Left renal pelvis (tissue), 4 donors: ENCODE results near the gene ICAM3. TPM values are rescaled to one million over a fixed set of nuclear protein-coding genes. Genes with fewer than 3 reads are reported as not detected.
"Not testable (repeated sequence)": the region's sequence is repeated elsewhere in the genome, so short reads cannot be mapped to it uniquely, and the experiment has no call there.

ENCODE experiments used
- DNase-seq, 4 donors: peaks; one replicate each; pipeline ENCODE4 v3.0.0-alpha.2; 2013; ENCODE audit warnings: low read depth in 4 of 4, low spot score in 3 of 4
- polyA plus RNA-seq, 4 donors: library from polyadenylated mRNA; unstranded; fragments of 120-200 nt; gene quantifications; one replicate each; pipeline ENCODE4 v1.2.1, GENCODE V29; 2013; ENCODE audit not compliant: insufficient read length in 4 of 4

Gene ICAM3
- polyA plus RNA-seq, 4 donors: 6.6 to 9.4 (median 9.0) TPM

GRCh38 chr19:10352764-10353671 lies 13.6 kb upstream of the ICAM3 start:
- DNase-seq: peak in 3 of 4 donors; percentile 51 to 75 (median 65)

GRCh38 chr19:10346509-10346908 lies 7.1 kb upstream of the ICAM3 start:
- DNase-seq: no peak

- DNase-seq: no peak
These were observed 5.4 kb upstream of the ICAM3 start for GRCh38 chr19:10344780-10345179.

- DNase-seq: no peak
These were observed 4.1 kb upstream of the ICAM3 start for GRCh38 chr19:10343495-10343894.

GRCh38 chr19:10339977-10340376 lies 553 bp upstream of the ICAM3 start:
- no peak for DNase-seq

GRCh38 chr19:10338940-10339339 lies 484 bp downstream of the ICAM3 start:
- no peak for DNase-seq

GRCh38 chr19:10336725-10337124 lies 2.7 kb downstream of the ICAM3 start:
- not testable (repeated sequence) for DNase-seq

- DNase-seq: no peak
These were observed 4.0 kb downstream of the ICAM3 start for GRCh38 chr19:10335352-10335985.

GRCh38 chr19:10334588-10335351 lies 4.7 kb downstream of the ICAM3 start:
- DNase-seq: peak in 3 of 4 donors; percentile 70 to 82 (median 77)

- DNase-seq: no peak
These were observed 5.5 kb downstream of the ICAM3 start for GRCh38 chr19:10333758-10334587.

GRCh38 chr19:10332965-10333757 lies 6.3 kb downstream of the ICAM3 start, which contains the start of gene RAVER1:
Gene RAVER1, minus strand, starts transcription at chr19:10333529. Its CDS starts 22 bp downstream, at chr19:10333507.
- DNase-seq: peak; percentile 89 to 94 (median 92)

GRCh38 chr19:10332158-10332964 lies 7.1 kb downstream of the ICAM3 start:
- DNase-seq: no peak

GRCh38 chr19:10329555-10329954 lies 9.9 kb downstream of the ICAM3 start:
- DNase-seq: no peak

- no peak for DNase-seq
These were observed 10.6 kb downstream of the ICAM3 start for GRCh38 chr19:10328558-10329429.

- DNase-seq: no peak
These were observed 11.6 kb downstream of the ICAM3 start for GRCh38 chr19:10327793-10328192.

- no peak for DNase-seq
These were observed 13.7 kb downstream of the ICAM3 start for GRCh38 chr19:10325732-10326131.
